ENCODE data around the gene MAP2K5.

MAP2K5 gene

GRCh38 chr15:67717776-67718175 lies 175.3 kb downstream of the MAP2K5 start:
- H3K36me3 ChIP-seq (replicated peaks; ENCODE audit: low read depth, low read length) = no peaks in the 10 kb centered on the region
- H3K79me2 ChIP-seq (ENCODE audit: low read length) = no peaks in the 10 kb centered on the region
- peaks cover 9% of the 10 kb centered on the region for H3K4me1 ChIP-seq (ENCODE audit: low read length)
- no peak overlapping the region for H3K27ac ChIP-seq (ENCODE audit: low read length)
- no peak overlapping the region for H3K4me3 ChIP-seq (ENCODE audit: low read length)
- H4K20me1 ChIP-seq (ENCODE audit: insufficient read depth, low read length) = no peaks in the 10 kb centered on the region
- no peaks in the 10 kb centered on the region for H3K9me3 ChIP-seq (ENCODE audit: insufficient read depth, low read length)
- no peaks in the 10 kb centered on the region for H3K27me3 ChIP-seq (ENCODE audit: low read depth, low read length)
- H3K4me2 ChIP-seq (ENCODE audit: low read length) = no peak overlapping the region
- no peak overlapping the region for H2AFZ ChIP-seq (ENCODE audit: low read depth, low read length)
- no peak overlapping the region for H3K9ac ChIP-seq (ENCODE audit: low read length)
- TF ChIP-seq EZH2phosphoT487 (IDR thresholded peaks at IDR 0.05; ENCODE audit: low read depth) (no peak), CTCF (IDR thresholded peaks at IDR 0.05; ENCODE audit: low read depth, low read length) (no peak)

- H3K36me3 ChIP-seq (replicated peaks; ENCODE audit: low read depth, low read length) = no peaks in the 10 kb centered on the region
- H3K27me3 ChIP-seq (ENCODE audit: low read depth, low read length) = no peaks in the 10 kb centered on the region
- H3K9me3 ChIP-seq (ENCODE audit: insufficient read depth, low read length) = no peaks in the 10 kb centered on the region
- H3K4me2 ChIP-seq (ENCODE audit: low read length) = no peak overlapping the region
- no peak overlapping the region for H3K27ac ChIP-seq (ENCODE audit: low read length)
- no peak overlapping the region for H3K4me3 ChIP-seq (ENCODE audit: low read length)
- TF ChIP-seq EZH2phosphoT487 (IDR thresholded peaks at IDR 0.05; ENCODE audit: low read depth) (no peak), CTCF (IDR thresholded peaks at IDR 0.05; ENCODE audit: low read depth, low read length) (no peak)
- peaks cover 9% of the 10 kb centered on the region for H3K4me1 ChIP-seq (ENCODE audit: low read length)
- H3K79me2 ChIP-seq (ENCODE audit: low read length) = no peaks in the 10 kb centered on the region
- no peak overlapping the region for H3K9ac ChIP-seq (ENCODE audit: low read length)
- H4K20me1 ChIP-seq (ENCODE audit: insufficient read depth, low read length) = no peaks in the 10 kb centered on the region
- no peak overlapping the region for H2AFZ ChIP-seq (ENCODE audit: low read depth, low read length)
Observed at GRCh38 chr15:67719330-67719959, 176.9 kb downstream of the MAP2K5 start.

- peak overlapping the region; percentile 37 for H3K4me2 ChIP-seq (ENCODE audit: low read length)
- no peaks in the 10 kb centered on the region for H4K20me1 ChIP-seq (ENCODE audit: insufficient read depth, low read length)
- no peak overlapping the region for H3K4me3 ChIP-seq (ENCODE audit: low read length)
- H3K79me2 ChIP-seq (ENCODE audit: low read length) = no peaks in the 10 kb centered on the region
- TF ChIP-seq CTCF (IDR thresholded peaks at IDR 0.05; ENCODE audit: low read depth, low read length) = no peak
- TF ChIP-seq EZH2phosphoT487 (IDR thresholded peaks at IDR 0.05; ENCODE audit: low read depth) = no peak
- no peak overlapping the region for H2AFZ ChIP-seq (ENCODE audit: low read depth, low read length)
- H3K9ac ChIP-seq (ENCODE audit: low read length) = no peak overlapping the region
- H3K36me3 ChIP-seq (replicated peaks; ENCODE audit: low read depth, low read length) = no peaks in the 10 kb centered on the region
- H3K4me1 ChIP-seq (ENCODE audit: low read length) = peaks cover 9% of the 10 kb centered on the region
- H3K27me3 ChIP-seq (ENCODE audit: low read depth, low read length) = no peaks in the 10 kb centered on the region
- no peaks in the 10 kb centered on the region for H3K9me3 ChIP-seq (ENCODE audit: insufficient read depth, low read length)
- H3K27ac ChIP-seq (ENCODE audit: low read length) = no peak overlapping the region
Observed at GRCh38 chr15:67720556-67721175, 178.2 kb downstream of the MAP2K5 start.

GRCh38 chr15:67722030-67722817 lies 179.7 kb downstream of the MAP2K5 start:
- no peak overlapping the region for H3K27ac ChIP-seq (ENCODE audit: low read length)
- no peak overlapping the region for H3K4me3 ChIP-seq (ENCODE audit: low read length)
- TF ChIP-seq EZH2phosphoT487 (IDR thresholded peaks at IDR 0.05; ENCODE audit: low read depth) = no peak
- no peak for TF ChIP-seq CTCF (IDR thresholded peaks at IDR 0.05; ENCODE audit: low read depth, low read length)
- no peaks in the 10 kb centered on the region for H3K27me3 ChIP-seq (ENCODE audit: low read depth, low read length)
- no peaks in the 10 kb centered on the region for H3K36me3 ChIP-seq (replicated peaks; ENCODE audit: low read depth, low read length)
- H3K9me3 ChIP-seq (ENCODE audit: insufficient read depth, low read length) = no peaks in the 10 kb centered on the region
- no peak overlapping the region for H3K9ac ChIP-seq (ENCODE audit: low read length)
- no peak overlapping the region for H3K4me2 ChIP-seq (ENCODE audit: low read length)
- H2AFZ ChIP-seq (ENCODE audit: low read depth, low read length) = no peak overlapping the region
- H3K4me1 ChIP-seq (ENCODE audit: low read length) = peaks cover 9% of the 10 kb centered on the region
- no peaks in the 10 kb centered on the region for H3K79me2 ChIP-seq (ENCODE audit: low read length)
- no peaks in the 10 kb centered on the region for H4K20me1 ChIP-seq (ENCODE audit: insufficient read depth, low read length)

Data from OCI-LY3 (cell line).